ENCODE measurements around the gene NRAP.

Gene NRAP, protein sequence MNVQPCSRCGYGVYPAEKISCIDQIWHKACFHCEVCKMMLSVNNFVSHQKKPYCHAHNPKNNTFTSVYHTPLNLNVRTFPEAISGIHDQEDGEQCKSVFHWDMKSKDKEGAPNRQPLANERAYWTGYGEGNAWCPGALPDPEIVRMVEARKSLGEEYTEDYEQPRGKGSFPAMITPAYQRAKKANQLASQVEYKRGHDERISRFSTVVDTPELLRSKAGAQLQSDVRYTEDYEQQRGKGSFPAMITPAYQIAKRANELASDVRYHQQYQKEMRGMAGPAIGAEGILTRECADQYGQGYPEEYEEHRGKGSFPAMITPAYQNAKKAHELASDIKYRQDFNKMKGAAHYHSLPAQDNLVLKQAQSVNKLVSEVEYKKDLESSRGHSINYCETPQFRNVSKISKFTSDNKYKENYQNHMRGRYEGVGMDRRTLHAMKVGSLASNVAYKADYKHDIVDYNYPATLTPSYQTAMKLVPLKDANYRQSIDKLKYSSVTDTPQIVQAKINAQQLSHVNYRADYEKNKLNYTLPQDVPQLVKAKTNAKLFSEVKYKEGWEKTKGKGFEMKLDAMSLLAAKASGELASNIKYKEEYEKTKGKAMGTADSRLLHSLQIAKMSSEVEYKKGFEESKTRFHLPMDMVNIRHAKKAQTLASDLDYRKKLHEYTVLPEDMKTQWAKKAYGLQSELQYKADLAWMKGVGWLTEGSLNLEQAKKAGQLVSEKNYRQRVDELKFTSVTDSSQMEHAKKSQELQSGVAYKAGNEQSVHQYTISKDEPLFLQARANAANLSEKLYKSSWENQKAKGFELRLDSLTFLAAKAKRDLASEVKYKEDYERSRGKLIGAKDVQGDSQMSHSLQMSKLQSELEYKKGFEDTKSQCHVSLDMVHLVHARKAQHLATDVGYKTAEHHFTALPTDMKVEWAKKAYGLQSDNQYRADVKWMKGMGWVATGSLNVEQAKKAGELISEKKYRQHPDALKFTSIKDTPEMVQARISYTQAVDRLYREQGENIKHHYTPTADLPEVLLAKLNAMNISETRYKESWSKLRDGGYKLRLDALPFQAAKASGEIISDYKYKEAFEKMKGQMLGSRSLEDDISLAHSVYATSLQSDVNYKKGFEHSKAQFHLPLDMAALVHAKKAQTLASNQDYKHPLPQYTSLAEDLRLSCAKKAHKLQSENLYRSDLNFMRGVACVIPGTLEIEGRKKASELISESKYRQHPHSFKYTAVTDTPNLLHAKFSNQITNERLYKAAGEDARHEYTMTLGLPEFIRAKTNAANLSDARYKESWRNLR (N-terminal part only)

DNA sequence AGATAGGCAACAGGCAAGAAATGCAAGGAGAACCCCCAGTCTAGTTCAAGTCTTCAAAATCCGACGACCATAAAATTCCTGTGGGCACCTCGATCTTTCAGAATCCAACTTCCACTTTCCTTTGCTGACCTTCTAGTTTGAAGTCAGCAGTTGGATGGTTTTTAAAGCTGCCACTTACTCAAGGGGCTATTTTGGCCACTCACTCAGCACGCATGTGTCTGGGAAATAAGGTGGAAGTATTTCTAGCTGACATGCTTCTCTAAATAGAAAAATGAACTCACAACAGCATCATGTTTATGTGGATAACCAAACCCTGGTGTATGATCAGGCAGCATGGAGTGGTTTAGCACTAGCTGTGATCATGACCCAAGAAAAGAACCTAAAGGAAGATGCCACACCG is at the start of gene NRAP:
TSS of gene NRAP (minus strand) at position 134 of the 400 bp plus-strand sequence. CDS start 159 bp downstream, outside the sequence.
- no peak for DNase-seq (ENCODE audit: extremely low read depth in 1 of 2, low read depth in 1 of 2)

DNA sequence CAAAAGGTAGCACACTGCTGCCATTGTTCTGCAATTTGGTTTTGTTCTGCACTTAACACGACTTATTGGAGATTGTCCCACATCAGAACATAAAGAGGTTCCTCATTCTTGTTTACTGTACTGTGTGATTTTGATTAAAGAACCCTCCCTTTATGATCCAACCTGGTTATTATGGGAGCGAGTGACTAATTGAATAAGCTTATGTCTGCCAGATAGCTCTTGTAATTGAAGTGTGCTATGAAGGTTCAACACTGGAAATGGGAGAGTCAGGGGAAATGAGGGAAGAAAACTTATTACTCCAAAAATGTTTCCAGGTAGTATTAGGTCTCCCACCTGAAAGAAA is 49.8 kb upstream of the NRAP start:
- no peak for DNase-seq (ENCODE audit: extremely low read depth in 1 of 2, low read depth in 1 of 2)

GRCh38 chr10:113712755-113713639 is 49.2 kb upstream of the NRAP start:
- DNase-seq (ENCODE audit: extremely low read depth in 1 of 2, low read depth in 1 of 2): no peak

DNA sequence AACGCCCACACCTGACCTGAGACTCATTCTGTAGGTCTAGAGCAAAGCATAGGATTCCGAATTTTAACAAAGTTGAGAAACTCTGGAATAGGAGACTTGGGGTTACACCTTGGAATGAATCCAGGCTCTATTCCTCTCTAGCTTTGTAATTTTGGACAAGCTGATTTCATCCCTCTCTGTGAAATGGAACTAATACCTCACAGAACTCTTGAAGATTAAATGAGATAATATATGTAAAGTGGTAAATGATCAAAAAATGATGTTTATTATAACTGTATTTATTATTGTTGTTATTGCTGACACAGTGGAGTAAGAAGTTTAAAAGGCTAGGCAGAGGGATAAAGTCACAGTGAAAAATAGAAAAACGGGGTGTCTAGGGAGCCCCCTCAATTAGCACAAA is 48.2 kb upstream of the NRAP start:
- DNase-seq (ENCODE audit: extremely low read depth in 1 of 2, low read depth in 1 of 2): no peak

GRCh38 chr10:113711142-113711541 is 47.3 kb upstream of the NRAP start:
- no peak for DNase-seq (ENCODE audit: extremely low read depth in 1 of 2, low read depth in 1 of 2)

- no peak for DNase-seq (ENCODE audit: extremely low read depth in 1 of 2, low read depth in 1 of 2)
Measured at GRCh38 chr10:113709221-113709838, 45.5 kb upstream of the NRAP start.

- DNase-seq (ENCODE audit: extremely low read depth in 1 of 2, low read depth in 1 of 2): no peak
Measured at GRCh38 chr10:113708640-113709039, 44.8 kb upstream of the NRAP start.

- no peak for DNase-seq (ENCODE audit: extremely low read depth in 1 of 2, low read depth in 1 of 2)
Measured at GRCh38 chr10:113706623-113707022, 42.8 kb upstream of the NRAP start.

GRCh38 chr10:113705344-113705652 is 41.5 kb upstream of the NRAP start:
- DNase-seq (ENCODE audit: extremely low read depth in 1 of 2, low read depth in 1 of 2): no peak

- DNase-seq (ENCODE audit: extremely low read depth in 1 of 2, low read depth in 1 of 2): no peak
Measured at GRCh38 chr10:113704637-113705343, 40.9 kb upstream of the NRAP start.

DNA sequence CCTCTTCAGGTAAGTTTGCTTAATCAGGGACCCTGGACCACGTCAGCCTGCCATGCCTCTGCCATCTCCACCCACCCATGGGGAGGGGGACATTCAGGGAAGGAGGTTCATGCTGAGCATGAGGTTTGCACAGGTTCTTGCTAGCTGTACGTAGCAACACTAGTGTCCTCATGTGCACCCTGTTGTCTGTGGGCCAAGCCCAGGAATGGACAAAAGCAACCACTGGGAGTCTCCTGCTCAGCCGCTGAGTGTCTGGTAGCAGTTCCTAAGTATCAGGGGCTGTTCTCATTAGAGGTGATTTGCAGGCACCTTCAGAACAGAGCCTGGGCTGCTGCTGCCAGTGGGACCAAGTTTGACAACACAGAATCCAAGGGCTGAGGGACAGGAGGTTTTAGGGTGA is 33.8 kb upstream of the NRAP start:
- no peak for DNase-seq (ENCODE audit: extremely low read depth in 1 of 2, low read depth in 1 of 2)

DNA sequence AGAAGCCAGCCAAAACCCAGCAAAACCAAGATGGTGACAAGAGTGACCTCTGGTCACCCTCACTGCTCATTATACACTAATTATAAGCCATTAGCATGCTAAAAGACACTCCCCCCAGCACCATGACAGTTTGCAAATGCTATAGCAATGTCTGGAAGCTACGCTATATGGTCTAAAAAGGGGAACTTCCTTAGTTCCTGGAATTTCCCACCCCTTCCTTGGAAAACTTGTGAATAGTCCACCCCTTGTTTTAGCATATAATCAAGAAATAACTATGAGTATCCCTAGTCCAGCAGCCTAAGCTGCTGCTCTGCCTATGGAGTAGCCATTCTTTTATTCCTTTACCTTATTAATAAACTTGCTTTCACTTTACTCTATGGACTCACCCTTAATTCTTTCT is 31.9 kb upstream of the NRAP start:
- no peak for DNase-seq (ENCODE audit: extremely low read depth in 1 of 2, low read depth in 1 of 2)

DNA sequence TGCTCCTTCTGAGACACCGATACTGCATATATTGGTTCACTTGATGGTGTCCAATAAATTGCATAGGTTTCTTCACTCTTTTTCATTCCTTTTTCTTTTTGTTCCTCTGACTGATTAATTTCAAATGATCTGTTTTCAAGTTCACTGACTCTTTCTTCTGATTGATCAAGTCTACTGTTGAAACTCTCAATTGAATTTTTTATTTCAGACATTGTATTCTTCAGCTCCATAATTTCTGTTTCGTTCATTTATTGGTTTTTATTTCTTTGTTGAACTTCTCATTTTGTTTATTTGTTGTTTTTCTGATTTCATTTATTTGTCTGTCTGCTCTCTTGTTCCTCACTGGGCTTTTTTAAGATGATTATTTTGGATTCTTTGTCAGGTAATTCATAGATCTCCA is 29.5 kb upstream of the NRAP start:
- DNase-seq (ENCODE audit: extremely low read depth in 1 of 2, low read depth in 1 of 2): no peak

DNA sequence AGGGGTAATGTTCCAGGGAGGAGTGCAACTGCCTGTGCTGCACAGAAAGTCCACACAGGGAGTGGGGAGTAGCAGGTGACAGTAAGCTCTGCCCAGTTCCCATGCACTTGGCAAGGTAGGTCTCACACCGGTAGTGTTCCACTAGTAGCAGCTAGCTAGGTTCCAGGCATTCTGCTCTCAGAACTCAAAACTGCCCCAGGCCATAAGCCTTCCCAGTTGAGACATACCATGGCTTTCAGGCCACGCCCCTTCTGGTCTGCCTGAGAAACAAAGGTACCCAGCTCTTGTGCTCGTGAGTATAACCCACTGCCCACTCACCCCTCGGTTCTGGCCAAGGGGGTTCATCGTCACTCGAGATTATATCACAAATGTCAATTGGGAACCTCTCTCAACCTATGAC is 28.4 kb upstream of the NRAP start:
- no peak for DNase-seq (ENCODE audit: extremely low read depth in 1 of 2, low read depth in 1 of 2)

DNA sequence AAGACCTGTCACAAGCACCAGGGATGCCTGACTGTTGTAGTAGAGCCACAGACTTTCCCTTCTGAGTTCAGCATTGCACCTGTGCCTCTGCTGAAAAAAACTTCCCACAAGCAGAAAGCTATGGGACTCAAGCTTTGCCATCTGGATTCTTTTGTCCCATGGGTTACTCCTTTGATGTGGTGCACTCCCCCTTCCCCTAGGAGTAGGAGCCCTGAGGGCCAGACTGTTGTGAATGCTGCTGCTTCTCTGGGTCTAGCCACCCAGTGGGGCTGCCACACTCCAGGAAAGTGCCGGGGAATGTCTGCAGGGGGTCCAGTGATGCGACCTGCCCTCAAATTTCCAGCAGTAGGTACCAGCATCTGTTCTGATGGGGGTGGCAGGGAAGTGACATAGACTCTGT is 27.5 kb upstream of the NRAP start:
- DNase-seq (ENCODE audit: extremely low read depth in 1 of 2, low read depth in 1 of 2): no peak

GRCh38 chr10:113690749-113691148 is 26.9 kb upstream of the NRAP start:
- DNase-seq (ENCODE audit: extremely low read depth in 1 of 2, low read depth in 1 of 2): no peak

- no peak for DNase-seq (ENCODE audit: extremely low read depth in 1 of 2, low read depth in 1 of 2)
Measured at GRCh38 chr10:113689574-113689973, 25.7 kb upstream of the NRAP start.

DNA sequence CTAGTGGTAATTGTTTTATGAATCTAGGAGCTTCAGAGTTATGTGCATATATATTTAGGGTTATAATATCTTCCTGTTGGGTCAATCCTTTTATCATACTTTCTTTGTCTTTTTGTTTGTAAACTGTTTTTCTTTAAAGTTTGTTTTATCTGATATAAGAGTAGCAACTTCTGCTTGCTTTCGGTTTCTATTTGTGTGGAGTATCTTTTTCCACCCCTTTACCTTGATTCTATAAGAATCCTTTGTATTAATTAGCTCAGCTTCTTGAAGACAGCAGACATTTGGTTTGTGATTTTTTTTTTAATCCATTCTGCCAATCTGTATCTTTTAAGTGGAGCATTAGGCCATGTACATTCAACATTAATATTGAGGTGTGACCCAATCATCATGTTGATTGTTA is 25.2 kb upstream of the NRAP start:
- DNase-seq (ENCODE audit: extremely low read depth in 1 of 2, low read depth in 1 of 2): no peak

GRCh38 chr10:113687037-113687436 is 23.2 kb upstream of the NRAP start:
- no peak for DNase-seq (ENCODE audit: extremely low read depth in 1 of 2, low read depth in 1 of 2)

All from stimulated activated CD8-positive, alpha-beta memory T cell treated with anti-CD3 and anti-CD28 coated beads, Interleukin-7, amount 100 ng/mL, for 48 hours (primary cell).